ENCODE data around the gene PLPP4.

The PLPP4 gene

GRCh38 chr10:120630266-120630665 is 173.2 kb downstream of the PLPP4 start:
- Histone ChIP-seq H3K36me3 (ENCODE audit: control insufficient read depth in 2 of 2, insufficient read depth in 1 of 2, low read length in 2 of 2) (no peaks in the 10 kb centered on the region), H3K4me1 (ENCODE audit: control insufficient read depth, insufficient read depth, low read length) (no peaks in the 10 kb centered on the region), H3K4me3 (ENCODE audit: low read depth, low read length) (no peak overlapping the region), H3K9me3 (ENCODE audit: control insufficient read depth, insufficient read depth, low read depth, low read length) (no peaks in the 10 kb centered on the region), H3K27ac (ENCODE audit: extremely low read depth, low read depth, low read length) (no peak overlapping the region)
- ChIA-PET POLR2A (interaction anchor here (0.7 kb wide), 1 partner anchor 126 kb away, joined by 4 read pairs; no protein-coding TSS in a partner anchor), CTCF (interaction anchor here (1.0 kb wide), 1 partner anchor 13 kb away, joined by 3 read pairs; no protein-coding TSS in a partner anchor)
- TF ChIP-seq ZNF629 (tag by site-specific recombination; IDR thresholded peaks at IDR 0.05), result no peak
- TF ChIP-seq ZNF596 (tag by site-specific recombination; IDR thresholded peaks at IDR 0.05), result no peak
- TF ChIP-seq PATZ1 (tag by site-specific recombination; IDR thresholded peaks at IDR 0.05), result no peak
- TF ChIP-seq BCL11B (tag by site-specific recombination; IDR thresholded peaks at IDR 0.05; ENCODE audit: low read depth), result no peak
- no peak for TF ChIP-seq ZNF174 (tag by site-specific recombination; IDR thresholded peaks at IDR 0.05)
- no peak for TF ChIP-seq SP2 (tag by site-specific recombination; IDR thresholded peaks at IDR 0.05)
- no peak for TF ChIP-seq ZNF341 (tag by site-specific recombination; IDR thresholded peaks at IDR 0.05; ENCODE audit: low read depth)
- no peak for TF ChIP-seq CTCF (tag by site-specific recombination; IDR thresholded peaks at IDR 0.05)
- TF ChIP-seq IKZF3 (tag by site-specific recombination; IDR thresholded peaks at IDR 0.05), result no peak
- no peak for TF ChIP-seq SETDB1 (IDR thresholded peaks at IDR 0.05; ENCODE audit: insufficient read length, low read length)

GRCh38 chr10:120632047-120632446 is 175.0 kb downstream of the PLPP4 start:
- no peaks in the 10 kb centered on the region for H3K4me1 ChIP-seq (ENCODE audit: control insufficient read depth, insufficient read depth, low read length)
- POLR2A ChIA-PET, result no interaction called here
- H3K9me3 ChIP-seq (ENCODE audit: control insufficient read depth, insufficient read depth, low read depth, low read length), result no peaks in the 10 kb centered on the region
- CTCF ChIA-PET, result interaction anchor here (0.6 to 0.9 kb wide), 2 partner anchors 116 to 209 kb away, joined by 3 read pairs; no protein-coding TSS in a partner anchor
- no peaks in the 10 kb centered on the region for H3K36me3 ChIP-seq (ENCODE audit: control insufficient read depth in 2 of 2, insufficient read depth in 1 of 2, low read length in 2 of 2)
- no peak overlapping the region for H3K27ac ChIP-seq (ENCODE audit: extremely low read depth, low read depth, low read length)
- no peak for TF ChIP-seq ZNF664 (tag by site-specific recombination; IDR thresholded peaks at IDR 0.05)
- no peak overlapping the region for H3K4me3 ChIP-seq (ENCODE audit: low read depth, low read length)

GRCh38 chr10:120632942-120633341 is 175.9 kb downstream of the PLPP4 start:
- ChIA-PET CTCF (interaction anchor here (0.9 kb wide), 1 partner anchor 210 kb away, joined by 3 read pairs; no protein-coding TSS in a partner anchor), POLR2A (no interaction called here)
- Histone ChIP-seq H3K27ac (ENCODE audit: extremely low read depth, low read depth, low read length) (no peak overlapping the region), H3K9me3 (ENCODE audit: control insufficient read depth, insufficient read depth, low read depth, low read length) (no peaks in the 10 kb centered on the region), H3K36me3 (ENCODE audit: control insufficient read depth in 2 of 2, insufficient read depth in 1 of 2, low read length in 2 of 2) (no peaks in the 10 kb centered on the region), H3K4me3 (ENCODE audit: low read depth, low read length) (no peak overlapping the region), H3K4me1 (ENCODE audit: control insufficient read depth, insufficient read depth, low read length) (no peaks in the 10 kb centered on the region)
- TF ChIP-seq ZNF202 (tag by site-specific recombination; IDR thresholded peaks at IDR 0.05; ENCODE audit: borderline replicate concordance) (no peak), MZF1 (tag by site-specific recombination; IDR thresholded peaks at IDR 0.05; ENCODE audit: borderline replicate concordance) (no peak), ZNF521 (tag by site-specific recombination; IDR thresholded peaks at IDR 0.05) (no peak), ZNF184 (tag by site-specific recombination; IDR thresholded peaks at IDR 0.05) (no peak), ZNF777 (tag by site-specific recombination; IDR thresholded peaks at IDR 0.05; ENCODE audit: borderline replicate concordance) (no peak), ZNF747 (tag by site-specific recombination; IDR thresholded peaks at IDR 0.05) (no peak)
- TF ChIP-seq, protein P1, sequence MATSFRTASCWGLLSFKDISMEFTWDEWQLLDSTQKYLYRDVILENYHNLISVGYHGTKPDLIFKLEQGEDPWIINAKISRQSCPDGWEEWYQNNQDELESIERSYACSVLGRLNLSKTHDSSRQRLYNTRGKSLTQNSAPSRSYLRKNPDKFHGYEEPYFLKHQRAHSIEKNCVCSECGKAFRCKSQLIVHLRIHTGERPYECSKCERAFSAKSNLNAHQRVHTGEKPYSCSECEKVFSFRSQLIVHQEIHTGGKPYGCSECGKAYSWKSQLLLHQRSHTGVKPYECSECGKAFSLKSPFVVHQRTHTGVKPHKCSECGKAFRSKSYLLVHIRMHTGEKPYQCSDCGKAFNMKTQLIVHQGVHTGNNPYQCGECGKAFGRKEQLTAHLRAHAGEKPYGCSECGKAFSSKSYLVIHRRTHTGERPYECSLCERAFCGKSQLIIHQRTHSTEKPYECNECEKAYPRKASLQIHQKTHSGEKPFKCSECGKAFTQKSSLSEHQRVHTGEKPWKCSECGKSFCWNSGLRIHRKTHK (tag by site-specific recombination; IDR thresholded peaks at IDR 0.05), result no peak
- TF ChIP-seq, protein P2, sequence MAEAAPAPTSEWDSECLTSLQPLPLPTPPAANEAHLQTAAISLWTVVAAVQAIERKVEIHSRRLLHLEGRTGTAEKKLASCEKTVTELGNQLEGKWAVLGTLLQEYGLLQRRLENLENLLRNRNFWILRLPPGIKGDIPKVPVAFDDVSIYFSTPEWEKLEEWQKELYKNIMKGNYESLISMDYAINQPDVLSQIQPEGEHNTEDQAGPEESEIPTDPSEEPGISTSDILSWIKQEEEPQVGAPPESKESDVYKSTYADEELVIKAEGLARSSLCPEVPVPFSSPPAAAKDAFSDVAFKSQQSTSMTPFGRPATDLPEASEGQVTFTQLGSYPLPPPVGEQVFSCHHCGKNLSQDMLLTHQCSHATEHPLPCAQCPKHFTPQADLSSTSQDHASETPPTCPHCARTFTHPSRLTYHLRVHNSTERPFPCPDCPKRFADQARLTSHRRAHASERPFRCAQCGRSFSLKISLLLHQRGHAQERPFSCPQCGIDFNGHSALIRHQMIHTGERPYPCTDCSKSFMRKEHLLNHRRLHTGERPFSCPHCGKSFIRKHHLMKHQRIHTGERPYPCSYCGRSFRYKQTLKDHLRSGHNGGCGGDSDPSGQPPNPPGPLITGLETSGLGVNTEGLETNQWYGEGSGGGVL (tag by site-specific recombination; IDR thresholded peaks at IDR 0.05), result no peak
- TF ChIP-seq, protein P3, sequence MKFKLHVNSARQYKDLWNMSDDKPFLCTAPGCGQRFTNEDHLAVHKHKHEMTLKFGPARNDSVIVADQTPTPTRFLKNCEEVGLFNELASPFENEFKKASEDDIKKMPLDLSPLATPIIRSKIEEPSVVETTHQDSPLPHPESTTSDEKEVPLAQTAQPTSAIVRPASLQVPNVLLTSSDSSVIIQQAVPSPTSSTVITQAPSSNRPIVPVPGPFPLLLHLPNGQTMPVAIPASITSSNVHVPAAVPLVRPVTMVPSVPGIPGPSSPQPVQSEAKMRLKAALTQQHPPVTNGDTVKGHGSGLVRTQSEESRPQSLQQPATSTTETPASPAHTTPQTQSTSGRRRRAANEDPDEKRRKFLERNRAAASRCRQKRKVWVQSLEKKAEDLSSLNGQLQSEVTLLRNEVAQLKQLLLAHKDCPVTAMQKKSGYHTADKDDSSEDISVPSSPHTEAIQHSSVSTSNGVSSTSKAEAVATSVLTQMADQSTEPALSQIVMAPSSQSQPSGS (tag by site-specific recombination; IDR thresholded peaks at IDR 0.05; ENCODE audit: low read depth), result no peak

Data from HEK293 (cell line).